Trophoblast cell (in vitro differentiated cells and primary cell): Measurements from ENCODE around the gene ASTN2.
A peak's percentile ranks its signal among the peaks of the same experiment; 100 is the strongest.

Experiments used
- DNase-seq, 2 donors: peaks; one replicate each; pipeline ENCODE4 v3.0.0-alpha.2; 2016
- H2AFZ ChIP-seq: 2 replicates; pipeline ENCODE4 v1.6.1; 2013; ENCODE audit warnings: low read length, moderate library complexity, mild to moderate bottlenecking; ENCODE audit not compliant: insufficient read depth, poor library complexity
- H2AK5ac ChIP-seq: 2 replicates; pipeline ENCODE4 v1.6.1; 2013; ENCODE audit warnings: mild to moderate bottlenecking, low read length
- H2BK120ac ChIP-seq: 2 replicates; pipeline ENCODE4 v1.6.1; 2013; ENCODE audit warnings: low read length, mild to moderate bottlenecking, moderate library complexity; ENCODE audit not compliant: insufficient read depth, poor library complexity
- H2BK12ac ChIP-seq: 2 replicates; pipeline ENCODE4 v1.6.1; 2013; ENCODE audit warnings: mild to moderate bottlenecking, low read length, moderate library complexity
- H2BK5ac ChIP-seq: 2 replicates; pipeline ENCODE4 v1.6.1; 2013; ENCODE audit warnings: low read length, low read depth, moderate library complexity, mild to moderate bottlenecking; ENCODE audit not compliant: poor library complexity
- H3K14ac ChIP-seq: 2 replicates; pipeline ENCODE4 v1.6.1; 2013; ENCODE audit warnings: mild to moderate bottlenecking, low read length
- H3K18ac ChIP-seq: 2 replicates; pipeline ENCODE4 v1.6.1; 2013; ENCODE audit warnings: mild to moderate bottlenecking, low read length
- H3K23ac ChIP-seq: 2 replicates; pipeline ENCODE4 v1.6.1; 2013; ENCODE audit warnings: low read length
- H3K27ac ChIP-seq: 2 replicates; pipeline ENCODE4 v1.5.1; 2013; ENCODE audit warnings: low read depth, mild to moderate bottlenecking, inconsistent platforms, low read length, moderate library complexity
- H3K27me3 ChIP-seq: 2 replicates; pipeline ENCODE4 v1.6.1; 2013; ENCODE audit warnings: inconsistent platforms, mild to moderate bottlenecking, low read length, moderate library complexity; ENCODE audit not compliant: insufficient read depth
- H3K36me3 ChIP-seq, 2 experiments: 1 replicate in 1 of 2; 2 replicates in 1 of 2; pipeline ENCODE4 v1.6.1; 2013; ENCODE audit warnings: low read length in 2 of 2, mild to moderate bottlenecking in 2 of 2, moderate library complexity in 1 of 2; ENCODE audit not compliant: insufficient read depth in 2 of 2, control insufficient read depth in 1 of 2
- H3K4ac ChIP-seq: 2 replicates; pipeline ENCODE4 v1.6.1; 2013; ENCODE audit warnings: low read depth, mild to moderate bottlenecking, low read length, moderate library complexity
- H3K4me1 ChIP-seq, 2 experiments: 1 replicate in 1 of 2; 2 replicates in 1 of 2; pipeline ENCODE4 v1.6.1; 2013; ENCODE audit warnings: low read length in 2 of 2, mild to moderate bottlenecking in 2 of 2, moderate library complexity in 1 of 2; ENCODE audit not compliant: insufficient read depth in 2 of 2, control insufficient read depth in 1 of 2
- H3K4me2 ChIP-seq: 2 replicates; pipeline ENCODE4 v1.6.1; 2013; ENCODE audit warnings: inconsistent platforms, mild to moderate bottlenecking, low read length, moderate library complexity
- H3K4me3 ChIP-seq: 2 replicates; pipeline ENCODE4 v1.5.1; 2013; ENCODE audit warnings: mild to moderate bottlenecking, low read depth, low read length, inconsistent platforms
- H3K79me1 ChIP-seq: one replicate; pipeline ENCODE4 v1.6.1; 2013; ENCODE audit warnings: low read length
- H3K79me2 ChIP-seq: 2 replicates; pipeline ENCODE4 v1.6.1; 2013; ENCODE audit warnings: low read length, mild to moderate bottlenecking; ENCODE audit not compliant: control insufficient read depth, insufficient read depth, poor library complexity
- H3K9ac ChIP-seq: 2 replicates; pipeline ENCODE4 v1.6.1; 2013; ENCODE audit warnings: mild to moderate bottlenecking, low read length
- H3K9me3 ChIP-seq: 2 replicates; pipeline ENCODE4 v1.6.1; 2013; ENCODE audit warnings: low read depth, mild to moderate bottlenecking, control low read depth, inconsistent platforms, low read length; ENCODE audit not compliant: insufficient read depth
- H4K12ac ChIP-seq: 2 replicates; pipeline ENCODE4 v1.6.1; 2013; ENCODE audit warnings: low read depth, mild to moderate bottlenecking, low read length, moderate library complexity
- H4K8ac ChIP-seq: 2 replicates; pipeline ENCODE4 v1.6.1; 2013; ENCODE audit warnings: low read depth, mild to moderate bottlenecking, low read length, moderate library complexity
- H4K91ac ChIP-seq: one replicate; pipeline ENCODE4 v1.6.1; 2013; ENCODE audit warnings: low read depth, mild to moderate bottlenecking, low read length, moderate library complexity
- WGBS: extraction: QIAGEN DNeasy Blood & Tissue Kit; methylation state at CpG from one replicate; pipeline ENCODE4 v1.1.7; 2013; ENCODE audit warnings: missing lambda C conversion rate; ENCODE audit not compliant: insufficient read length, insufficient coverage; ENCODE audit errors: extremely low coverage; 5-methylcytosine and 5-hydroxymethylcytosine counted together

The ASTN2 gene

GRCh38 chr9:116975126-116975525 is 439.7 kb downstream of the ASTN2 start:
- H2BK12ac ChIP-seq, result no peak overlapping the region
- no CpG with 5 or more reads among the region's 4 CpGs for WGBS
- no peak overlapping the region for H3K9ac ChIP-seq
- H3K9me3 ChIP-seq, result no peaks in the 10 kb centered on the region
- no peak overlapping the region for H3K4me2 ChIP-seq
- no peak overlapping the region for H3K27ac ChIP-seq
- no peak overlapping the region for H2AFZ ChIP-seq
- H3K79me2 ChIP-seq, result no peaks in the 10 kb centered on the region
- no peak overlapping the region for H2AK5ac ChIP-seq
- H3K4me1 ChIP-seq, result peaks cover 0 to 4% of the 10 kb centered on the region in 2 experiments
- no peak overlapping the region for H4K91ac ChIP-seq
- no peak overlapping the region for H4K8ac ChIP-seq
- no peak for DNase-seq
- no peak overlapping the region for H2BK5ac ChIP-seq
- H3K79me1 ChIP-seq, result no peaks in the 10 kb centered on the region
- H3K14ac ChIP-seq, result no peak overlapping the region
- no peak overlapping the region for H3K4ac ChIP-seq
- H2BK120ac ChIP-seq, result no peak overlapping the region
- no peaks in the 10 kb centered on the region for H3K36me3 ChIP-seq
- H3K4me3 ChIP-seq, result no peak overlapping the region
- H3K27me3 ChIP-seq, result no peaks in the 10 kb centered on the region
- no peak overlapping the region for H3K18ac ChIP-seq
- H3K23ac ChIP-seq, result no peak overlapping the region
- H4K12ac ChIP-seq, result no peak overlapping the region

GRCh38 chr9:116966199-116966598 is 448.7 kb downstream of the ASTN2 start:
- no peak overlapping the region for H2AK5ac ChIP-seq
- no peaks in the 10 kb centered on the region for H3K9me3 ChIP-seq
- no peaks in the 10 kb centered on the region for H3K79me2 ChIP-seq
- no peak overlapping the region for H2BK120ac ChIP-seq
- H3K9ac ChIP-seq, result no peak overlapping the region
- H3K18ac ChIP-seq, result no peak overlapping the region
- H3K23ac ChIP-seq, result no peak overlapping the region
- no peak for DNase-seq
- H3K4ac ChIP-seq, result no peak overlapping the region
- H3K36me3 ChIP-seq, result no peaks in the 10 kb centered on the region
- no peak overlapping the region for H3K27ac ChIP-seq
- H2BK12ac ChIP-seq, result no peak overlapping the region
- H3K27me3 ChIP-seq, result no peaks in the 10 kb centered on the region
- H3K4me1 ChIP-seq, result no peaks in the 10 kb centered on the region
- no peaks in the 10 kb centered on the region for H3K79me1 ChIP-seq
- H2BK5ac ChIP-seq, result no peak overlapping the region
- no peak overlapping the region for H3K4me2 ChIP-seq
- H4K91ac ChIP-seq, result no peak overlapping the region
- H2AFZ ChIP-seq, result no peak overlapping the region
- no peak overlapping the region for H3K4me3 ChIP-seq
- no peak overlapping the region for H3K14ac ChIP-seq
- H4K8ac ChIP-seq, result no peak overlapping the region
- no peak overlapping the region for H4K12ac ChIP-seq

- no peaks in the 10 kb centered on the region for H3K36me3 ChIP-seq
Observed at GRCh38 chr9:116964258-116964657, 450.6 kb downstream of the ASTN2 start.

GRCh38 chr9:116959809-116960208 is 455.0 kb downstream of the ASTN2 start:
- H4K8ac ChIP-seq, result no peak overlapping the region
- H3K4me1 ChIP-seq, result no peaks in the 10 kb centered on the region
- no peak overlapping the region for H2BK12ac ChIP-seq
- H3K27ac ChIP-seq, result no peak overlapping the region
- no peak overlapping the region for H3K4ac ChIP-seq
- no peak overlapping the region for H4K12ac ChIP-seq
- no peak overlapping the region for H3K14ac ChIP-seq
- no CpG with 5 or more reads among the region's 16 CpGs for WGBS
- H3K9me3 ChIP-seq, result no peaks in the 10 kb centered on the region
- DNase-seq, result peak in 1 of 2 donors; percentile 49
- no peak overlapping the region for H3K23ac ChIP-seq
- no peaks in the 10 kb centered on the region for H3K79me1 ChIP-seq
- no peak overlapping the region for H3K4me3 ChIP-seq
- H3K36me3 ChIP-seq, result no peaks in the 10 kb centered on the region
- no peak overlapping the region for H3K18ac ChIP-seq
- no peaks in the 10 kb centered on the region for H3K27me3 ChIP-seq
- no peak overlapping the region for H2BK120ac ChIP-seq
- no peak overlapping the region for H4K91ac ChIP-seq
- H3K4me2 ChIP-seq, result no peak overlapping the region
- no peak overlapping the region for H2AFZ ChIP-seq
- no peak overlapping the region for H3K9ac ChIP-seq
- H3K79me2 ChIP-seq, result no peaks in the 10 kb centered on the region
- no peak overlapping the region for H2BK5ac ChIP-seq
- H2AK5ac ChIP-seq, result no peak overlapping the region

More at GRCh38 chr9:116964258-116964657, 450.6 kb downstream of the ASTN2 start:
- H3K4me3 ChIP-seq, result no peak overlapping the region
- no peaks in the 10 kb centered on the region for H3K4me1 ChIP-seq
- H2BK120ac ChIP-seq, result no peak overlapping the region
- no peak overlapping the region for H2BK12ac ChIP-seq
- no peaks in the 10 kb centered on the region for H3K79me2 ChIP-seq
- no peak overlapping the region for H3K14ac ChIP-seq
- no peak overlapping the region for H3K9ac ChIP-seq
- no peak overlapping the region for H2AK5ac ChIP-seq
- no peak overlapping the region for H3K27ac ChIP-seq
- H3K18ac ChIP-seq, result no peak overlapping the region
- no peak for DNase-seq
- H2BK5ac ChIP-seq, result no peak overlapping the region
- WGBS, result no CpG with 5 or more reads among the region's 11 CpGs
- H4K91ac ChIP-seq, result no peak overlapping the region
- no peak overlapping the region for H4K8ac ChIP-seq
- H3K4ac ChIP-seq, result no peak overlapping the region
- no peak overlapping the region for H3K23ac ChIP-seq
- H3K79me1 ChIP-seq, result no peaks in the 10 kb centered on the region
- H3K27me3 ChIP-seq, result no peaks in the 10 kb centered on the region
- H3K9me3 ChIP-seq, result no peaks in the 10 kb centered on the region
- H4K12ac ChIP-seq, result no peak overlapping the region
- no peak overlapping the region for H2AFZ ChIP-seq
- no peak overlapping the region for H3K4me2 ChIP-seq
